ENCODE results near the gene PIAS3.
"Not testable (repeated sequence)": the region's sequence is repeated elsewhere in the genome, so short reads cannot be mapped to it uniquely, and the experiment has no call there.

Gene PIAS3

DNA sequence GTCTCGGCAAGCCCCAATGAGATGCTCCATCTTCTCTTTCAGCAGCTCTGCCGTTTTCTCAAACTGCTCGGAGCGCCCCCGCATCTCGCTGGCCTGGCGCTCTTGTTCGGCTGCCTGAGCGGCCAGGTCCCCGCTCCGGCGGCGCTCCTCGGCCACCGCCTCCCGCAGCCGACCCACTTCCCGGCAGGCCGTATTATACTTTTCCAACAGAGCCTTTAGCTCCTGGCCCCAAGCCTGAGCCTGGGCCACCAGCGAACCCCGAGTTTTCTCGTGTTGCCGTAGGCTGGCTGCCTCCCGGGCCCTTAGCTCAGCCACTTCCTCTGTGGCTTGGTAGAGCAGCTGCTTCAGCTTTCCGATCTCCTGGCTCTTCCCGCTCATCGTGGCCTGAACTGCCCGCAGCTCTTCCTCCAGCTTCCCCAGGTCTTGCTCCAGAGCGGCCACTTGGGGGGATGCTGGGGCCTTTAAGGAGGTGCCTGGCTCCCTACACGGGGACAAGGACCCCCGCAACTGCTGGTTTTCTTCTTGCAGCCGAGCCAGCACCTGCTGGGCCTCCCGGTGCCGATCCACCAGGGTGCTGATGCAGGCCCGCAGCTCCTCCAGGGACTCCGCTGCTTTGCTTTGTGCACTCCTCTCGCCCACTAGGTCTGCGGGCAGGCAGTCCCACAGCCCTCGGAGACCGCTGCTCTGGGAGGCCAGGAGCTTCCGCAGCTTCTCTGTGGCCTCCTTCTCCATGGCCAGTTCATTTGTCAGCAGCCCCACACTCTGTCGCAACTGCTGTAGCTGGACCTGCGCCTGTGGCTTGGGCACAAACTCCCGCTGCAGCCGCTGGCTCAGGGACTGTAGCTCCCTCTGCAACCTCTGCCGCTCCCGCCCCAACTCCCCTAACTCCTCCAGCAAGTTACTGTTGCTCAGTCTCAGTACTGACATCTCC, 13.4 kb upstream of the PIAS3 start:
- DNase-seq = no peak

DNA sequence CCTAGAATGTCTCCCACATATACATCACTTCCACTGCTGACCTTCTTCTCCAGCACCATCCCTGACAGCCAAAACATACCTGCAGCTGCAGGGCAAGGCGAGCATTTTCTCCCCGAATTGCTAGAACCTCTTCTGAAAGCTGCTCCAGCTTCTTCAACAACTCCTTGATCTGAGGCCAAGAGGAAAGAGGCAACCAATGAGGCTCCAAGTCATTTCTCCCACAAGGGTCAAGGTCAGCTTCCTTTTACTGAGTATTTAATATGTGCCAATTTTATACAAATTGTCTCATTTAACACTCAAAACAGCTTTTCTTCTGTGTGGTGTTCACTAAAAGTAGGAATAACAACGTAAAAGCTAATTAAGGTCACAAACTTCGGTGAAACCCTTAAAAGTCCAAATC, 9.4 kb upstream of the PIAS3 start:
- no peak for DNase-seq

DNA sequence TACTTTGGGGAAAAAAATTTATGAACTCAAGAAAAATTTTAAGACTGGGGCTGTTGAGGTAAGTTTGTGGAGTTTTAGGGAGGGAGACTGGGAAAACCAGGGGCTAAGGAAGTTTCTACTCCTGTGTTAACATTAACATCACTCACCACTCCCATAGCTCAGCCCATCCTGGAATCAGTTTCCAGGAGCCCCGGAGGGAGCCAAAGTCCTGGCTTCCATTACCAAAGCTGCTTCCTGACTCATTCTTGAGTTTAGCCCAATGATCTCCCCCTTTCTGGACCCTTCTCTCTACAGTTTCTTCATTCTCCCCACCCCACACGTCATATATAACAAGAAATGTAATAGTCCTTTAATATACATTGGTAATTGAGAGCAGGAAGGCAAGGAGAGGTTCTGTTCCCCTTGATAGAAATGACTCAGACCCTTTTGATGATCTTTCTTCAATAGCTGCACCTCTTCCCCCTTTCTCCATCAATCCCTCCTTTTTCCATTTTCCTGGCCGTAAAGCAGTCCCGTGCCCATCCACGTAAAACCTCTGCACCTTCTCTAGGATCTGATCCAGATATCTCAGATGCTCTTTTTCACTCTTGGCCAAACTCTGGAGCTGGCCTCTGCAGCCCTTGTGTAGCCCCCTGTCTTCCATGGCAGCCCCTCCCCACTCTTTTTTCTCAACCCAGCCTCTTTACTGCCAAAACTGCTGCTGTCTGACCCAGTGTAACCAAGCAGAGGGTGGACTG, 4.6 kb upstream of the PIAS3 start:
- no peak for DNase-seq

DNA sequence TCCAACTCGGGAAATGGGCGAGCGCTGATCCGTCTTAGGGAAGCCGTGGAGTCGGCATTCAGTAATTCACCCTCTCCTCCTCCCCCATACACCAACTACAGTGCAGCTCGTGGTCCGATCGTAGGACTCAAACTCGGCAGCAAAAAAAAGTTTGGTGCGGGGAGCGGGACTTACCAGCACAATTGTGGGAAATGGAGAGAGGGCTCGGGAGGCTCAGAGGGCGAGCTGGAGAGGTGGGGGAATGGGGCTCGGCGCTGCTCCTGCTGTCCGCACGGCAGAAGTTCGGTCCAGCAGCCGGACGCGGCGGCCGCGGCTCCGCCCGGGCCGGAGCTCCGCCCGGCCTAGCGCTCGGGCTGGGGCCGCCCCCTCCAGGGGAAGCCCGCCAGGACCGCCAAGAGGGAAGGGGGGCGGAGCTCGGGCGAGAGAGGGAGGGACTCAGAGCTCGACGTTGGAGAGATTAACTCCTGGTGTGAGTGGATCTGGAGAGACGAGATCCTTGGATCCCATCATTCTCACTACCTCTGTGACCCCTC, 676 bp upstream of the PIAS3 start:
- peak; percentile 89 for DNase-seq

DNA sequence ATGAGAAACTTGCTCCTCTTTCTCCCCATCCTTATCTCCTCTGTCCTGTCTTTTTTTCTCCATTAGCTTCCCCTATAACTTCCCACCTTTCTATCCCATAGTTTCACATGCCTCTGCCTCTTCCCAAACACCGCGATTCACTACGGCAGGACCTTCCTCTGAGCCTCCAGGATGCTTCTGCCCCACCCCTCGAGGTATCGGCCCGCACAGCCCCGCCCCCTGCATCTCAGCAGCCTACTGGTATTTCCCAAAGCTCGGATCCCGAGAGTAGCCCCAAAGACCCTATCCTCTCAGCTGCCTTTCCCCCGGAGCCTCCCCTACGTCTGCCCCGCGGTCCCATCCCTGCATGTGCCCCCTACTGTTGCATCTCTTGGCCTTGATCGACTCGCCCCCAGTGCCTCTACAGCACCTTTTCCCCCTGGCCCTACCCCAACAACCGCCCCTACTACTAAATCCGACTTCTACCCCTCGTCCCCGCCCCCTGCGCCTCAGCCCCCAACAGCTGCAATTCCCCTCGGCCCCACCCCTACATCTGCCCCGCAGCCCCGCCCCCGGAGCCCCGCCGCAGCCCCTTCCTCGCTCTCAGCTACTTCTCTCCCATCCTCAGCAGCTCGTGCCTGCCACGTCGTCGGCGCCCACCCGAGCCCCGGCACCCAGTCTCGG, 512 bp downstream of the PIAS3 start:
- peak; percentile 73 for DNase-seq

DNA sequence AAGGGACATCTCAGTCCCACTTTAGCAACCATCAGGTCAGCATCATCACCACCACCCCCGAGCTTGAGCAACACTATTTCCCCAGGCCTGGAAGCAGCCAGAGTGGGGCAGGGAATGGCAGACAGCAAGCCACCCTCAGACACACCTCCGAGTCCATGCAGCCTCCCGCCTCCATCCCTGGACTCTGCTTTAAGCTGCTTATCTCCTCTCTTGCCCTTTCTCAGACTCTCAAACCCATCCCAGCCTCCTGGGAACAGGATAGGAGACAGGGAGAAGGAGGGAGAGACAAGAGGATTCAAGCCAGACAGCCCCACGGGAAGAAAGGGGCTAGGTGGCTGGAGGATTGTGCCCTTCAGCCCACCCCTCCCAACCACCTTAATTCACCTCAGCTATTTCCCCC, 1.7 kb downstream of the PIAS3 start:
- no peak for DNase-seq

DNA sequence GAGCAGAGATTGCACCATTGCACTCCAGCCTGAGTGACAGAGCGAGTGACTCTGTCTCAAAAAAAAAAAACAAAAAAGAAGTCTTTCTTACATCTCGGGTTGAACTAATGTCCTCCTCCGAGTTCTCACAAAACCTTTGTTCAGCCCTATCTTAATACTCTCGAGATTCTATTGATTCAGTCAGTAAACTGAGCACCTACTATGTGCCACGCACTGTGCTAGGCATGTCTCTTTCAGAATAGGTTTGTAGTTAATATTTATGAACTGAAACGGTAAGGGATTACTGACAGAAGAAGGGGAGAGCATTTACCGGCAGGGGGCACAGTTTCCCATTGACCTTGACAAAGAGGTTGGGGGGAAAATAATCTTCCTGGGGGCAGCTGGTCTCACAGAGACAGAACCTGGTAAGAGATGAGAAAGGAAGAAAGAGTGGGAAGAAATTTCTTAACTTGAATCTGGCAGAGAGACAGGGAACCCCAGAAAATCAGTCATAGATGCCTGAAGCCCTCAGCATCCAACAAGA, 3.4 kb downstream of the PIAS3 start:
- no peak for DNase-seq

DNA sequence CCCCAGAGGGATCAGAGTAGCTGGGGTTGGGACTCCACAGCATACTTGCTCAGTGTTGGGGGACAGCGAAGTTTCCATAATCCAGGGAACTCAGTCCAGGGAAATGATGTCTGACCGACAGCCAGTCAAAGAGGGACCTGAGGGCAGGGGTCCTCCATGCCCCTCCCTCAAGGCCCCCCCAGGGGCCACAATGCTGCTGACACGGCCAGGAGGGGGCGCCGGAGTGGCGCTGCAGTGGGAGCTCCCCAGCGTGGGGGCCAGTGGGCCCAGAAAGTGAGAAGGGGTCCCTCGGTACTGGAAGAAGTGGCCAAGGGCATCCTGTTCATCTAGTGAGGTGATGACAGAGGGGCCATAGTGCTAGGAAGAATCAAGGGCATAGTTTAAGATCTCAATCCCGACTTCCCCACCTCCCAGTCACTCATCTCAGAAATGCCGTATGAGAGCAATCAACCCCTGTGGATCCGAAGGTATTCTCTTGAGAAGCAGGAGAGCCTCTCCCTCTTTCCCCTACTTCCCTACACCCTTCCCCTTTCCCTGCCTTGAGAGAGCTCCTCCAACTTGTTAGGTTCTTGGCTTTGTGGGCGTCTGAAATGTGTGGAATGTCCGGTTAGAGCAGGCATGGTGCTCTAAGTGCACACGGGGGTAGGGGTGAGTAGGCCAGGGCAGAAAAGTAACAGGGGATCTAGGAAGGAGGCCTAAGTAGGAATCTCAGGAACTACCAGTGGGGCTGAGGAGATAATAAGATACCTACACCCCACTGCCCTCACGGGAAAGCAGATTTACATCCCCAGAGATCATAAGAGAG, 9.3 kb downstream of the PIAS3 start:
- DNase-seq = no peak

DNA sequence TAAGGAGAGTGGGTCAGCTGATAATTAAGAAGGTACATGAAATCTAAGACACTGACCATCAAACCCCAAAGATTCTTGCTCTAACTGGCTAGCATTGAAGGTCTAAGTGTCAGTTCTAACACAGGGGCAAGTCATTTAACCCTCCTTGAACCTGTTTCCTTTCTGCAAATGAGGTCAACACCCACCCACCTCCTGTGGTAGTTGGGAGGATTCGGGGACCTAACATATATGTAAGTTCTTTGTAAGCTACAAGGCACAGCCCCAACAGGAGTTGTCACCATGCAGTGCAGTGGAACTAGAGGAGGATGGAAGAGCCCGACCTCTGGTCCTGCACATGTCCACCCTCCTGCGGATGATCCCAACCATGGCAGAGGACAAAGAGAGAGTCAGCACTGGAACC, 11.1 kb downstream of the PIAS3 start:
- no peak for DNase-seq

DNA sequence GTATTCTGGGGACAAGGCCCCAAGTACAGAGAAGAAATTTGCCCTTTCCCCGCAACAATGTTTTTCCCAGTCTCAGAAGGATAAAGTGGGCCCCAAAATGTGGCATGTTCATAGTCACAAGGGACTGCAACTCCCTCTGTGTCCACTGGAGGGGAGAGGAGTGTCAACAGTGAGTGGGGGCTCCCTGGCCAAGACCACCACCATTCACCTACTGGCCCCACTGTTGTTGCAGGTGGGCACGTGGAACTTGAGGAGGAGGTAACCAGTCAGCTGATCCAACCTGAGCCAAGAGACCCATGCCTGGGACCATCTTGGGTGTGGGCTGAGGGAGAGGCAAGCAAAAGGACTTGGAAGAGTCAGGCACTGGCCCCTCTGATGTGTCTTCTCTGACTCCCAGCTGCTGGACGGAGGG, 12.7 kb downstream of the PIAS3 start:
- peak; percentile 50 for DNase-seq

DNA sequence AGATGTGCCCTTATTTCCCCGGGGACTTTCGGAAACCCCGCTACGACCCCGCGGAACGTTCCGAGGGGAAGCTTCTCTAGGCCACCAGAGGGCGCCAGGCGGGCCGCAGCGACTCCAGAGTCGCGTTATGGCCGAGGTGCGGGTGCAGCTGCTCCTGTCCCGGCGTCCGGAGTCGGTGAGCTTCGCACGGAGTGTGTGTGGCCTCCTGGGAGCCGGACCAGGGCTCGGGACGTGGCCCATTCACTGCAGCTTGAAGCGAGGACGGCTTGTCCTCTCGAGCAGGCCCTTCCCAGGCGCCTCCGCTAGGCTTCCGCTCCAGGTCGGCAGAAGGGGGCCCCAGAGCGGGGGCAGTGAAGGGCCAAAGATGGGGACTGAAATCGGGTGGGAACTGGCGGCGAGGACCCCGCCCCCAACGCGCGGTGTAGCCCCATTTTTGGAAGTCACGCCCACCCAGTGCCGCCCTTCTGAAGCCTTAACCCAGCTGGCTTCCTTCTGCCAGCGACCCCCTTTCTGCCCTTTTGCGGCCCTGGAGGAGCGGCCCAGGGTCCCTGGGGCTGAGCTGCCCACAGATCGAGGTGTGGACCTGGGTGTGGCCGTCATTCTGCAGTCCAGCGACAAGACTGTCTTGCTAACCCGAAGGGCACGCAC, 13.2 kb downstream of the PIAS3 start, which contains the start of gene NUDT17:
Gene NUDT17 (plus strand): TSS at position 117 of the 648 bp plus-strand sequence. CDS start 11 bp downstream, at position 128.
- DNase-seq = peak; percentile 84

DNA sequence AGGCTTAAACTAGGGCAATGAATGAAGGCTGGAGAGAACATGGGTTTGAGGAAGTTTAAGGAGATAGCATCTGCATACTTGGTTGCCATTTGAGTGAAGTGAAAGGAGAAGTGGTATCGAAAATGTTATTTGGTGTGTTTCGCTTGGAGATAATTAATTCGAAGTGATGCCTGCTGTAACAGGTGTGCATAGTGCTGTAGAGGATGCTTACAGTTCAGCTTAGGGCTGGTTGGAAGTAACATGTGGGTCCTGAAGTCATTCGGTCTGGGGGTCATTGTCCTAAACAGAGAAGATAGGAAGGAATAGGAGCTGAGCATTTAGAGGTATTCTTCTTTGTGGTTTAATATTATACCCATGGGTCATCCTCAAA, 13.8 kb downstream of the PIAS3 start:
- DNase-seq = no peak

DNA sequence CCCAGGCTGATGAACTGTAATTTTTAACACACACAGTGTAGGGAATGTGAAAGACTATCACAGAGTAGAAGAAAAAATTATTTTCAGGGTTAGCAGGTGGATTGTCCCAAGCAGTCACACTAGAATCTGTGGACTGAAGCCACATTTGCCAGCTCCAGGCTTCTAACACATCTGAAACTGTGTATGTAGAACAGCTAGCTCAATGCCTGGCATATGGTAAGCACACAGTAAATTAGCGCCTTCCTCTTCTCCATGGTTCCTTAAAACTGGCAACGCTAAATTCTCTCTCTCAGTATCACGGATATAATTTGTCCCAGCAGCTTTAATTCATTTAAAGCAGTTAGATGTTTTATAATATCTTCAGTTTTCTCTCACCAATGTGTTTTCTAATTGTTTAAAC, 15.8 kb downstream of the PIAS3 start:
- DNase-seq = no peak

DNA sequence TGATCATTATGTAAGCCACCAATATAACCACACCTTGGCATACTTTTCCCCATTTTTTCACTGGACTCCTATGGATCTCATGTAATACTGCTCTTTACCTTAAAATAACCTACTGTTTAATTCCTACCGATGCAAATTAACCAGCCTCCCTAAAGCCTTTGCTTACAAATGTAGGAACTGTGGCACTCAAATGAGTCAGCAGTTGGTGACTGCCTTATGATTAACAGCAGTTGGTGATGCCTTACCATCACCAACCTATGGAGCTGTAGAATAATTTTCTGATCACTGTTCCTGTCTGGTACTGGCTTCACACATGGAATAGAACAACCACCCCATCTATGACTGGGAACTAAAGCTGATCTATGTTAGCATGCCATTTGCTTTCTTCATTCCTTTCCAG, 21.2 kb downstream of the PIAS3 start:
- DNase-seq = no peak

DNA sequence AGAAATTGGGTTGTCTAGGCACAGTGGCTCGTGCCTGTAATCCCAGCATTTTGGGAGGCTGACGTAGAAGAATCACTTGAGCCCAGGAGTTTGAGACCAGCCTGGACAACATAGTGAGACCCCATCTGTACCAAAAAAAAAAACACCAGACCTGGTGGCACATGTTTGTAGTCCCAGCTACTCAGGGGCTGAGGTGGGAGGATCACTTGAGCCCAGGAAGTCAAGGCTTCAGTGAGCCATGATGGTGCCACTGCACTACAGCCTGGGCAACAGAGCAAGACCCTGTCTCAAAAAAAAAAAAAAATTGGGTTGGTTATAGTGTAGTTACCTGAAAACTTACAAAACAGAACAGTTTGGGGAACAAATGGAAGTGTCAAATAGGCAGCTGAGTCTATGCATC, 28.1 kb downstream of the PIAS3 start:
- not testable (repeated sequence) for DNase-seq

DNA sequence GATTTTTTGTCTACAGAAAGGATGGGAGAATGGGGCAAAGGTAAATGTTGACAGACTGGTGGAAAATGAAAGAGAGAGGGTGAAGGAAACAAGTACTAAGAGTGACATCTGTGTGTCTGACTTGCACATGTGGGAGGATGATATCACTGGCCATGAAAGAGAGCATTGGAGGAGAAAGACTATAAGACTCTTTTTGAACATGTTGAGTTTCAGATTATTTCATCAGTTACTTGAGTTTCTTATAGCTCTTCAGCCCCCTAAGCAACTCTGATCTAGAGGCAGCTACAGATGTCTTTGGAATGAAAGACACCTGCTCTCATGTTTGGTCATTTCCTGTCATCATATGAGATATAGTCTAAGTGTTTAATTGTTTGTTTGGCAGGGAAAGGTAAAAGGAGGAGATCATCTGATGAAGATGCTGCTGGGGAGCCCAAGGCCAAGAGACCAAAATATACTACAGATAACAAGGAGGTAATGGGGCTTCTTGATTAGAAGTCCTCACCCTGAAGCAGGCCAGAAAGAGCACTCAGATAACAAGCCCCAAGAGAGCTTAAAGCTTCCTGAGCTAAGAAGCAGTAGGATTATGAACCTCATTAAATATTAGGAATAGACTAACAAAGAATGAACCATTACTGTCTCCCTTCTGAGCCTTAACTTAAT, 30.4 kb downstream of the PIAS3 start:
- no peak for DNase-seq

DNA sequence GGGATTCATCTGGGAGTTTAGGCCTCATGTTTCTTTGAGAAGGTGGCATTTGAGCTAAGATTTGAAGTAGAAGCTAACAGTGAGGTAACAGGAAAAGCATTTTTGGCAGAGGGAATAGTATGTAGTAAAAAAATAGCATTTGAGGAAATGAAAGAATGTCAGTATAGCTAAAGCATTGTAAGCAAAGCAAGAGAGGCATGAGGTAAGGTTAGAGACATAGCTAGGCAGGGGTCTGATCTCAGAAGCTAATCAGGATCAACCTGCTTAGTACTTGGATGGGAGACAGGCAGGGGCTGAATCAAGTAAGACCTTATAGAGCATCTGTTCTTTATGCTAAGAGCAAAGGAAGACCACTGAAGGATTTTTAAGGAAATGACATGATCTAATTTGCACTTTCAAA, 30.9 kb downstream of the PIAS3 start:
- DNase-seq = no peak

DNA sequence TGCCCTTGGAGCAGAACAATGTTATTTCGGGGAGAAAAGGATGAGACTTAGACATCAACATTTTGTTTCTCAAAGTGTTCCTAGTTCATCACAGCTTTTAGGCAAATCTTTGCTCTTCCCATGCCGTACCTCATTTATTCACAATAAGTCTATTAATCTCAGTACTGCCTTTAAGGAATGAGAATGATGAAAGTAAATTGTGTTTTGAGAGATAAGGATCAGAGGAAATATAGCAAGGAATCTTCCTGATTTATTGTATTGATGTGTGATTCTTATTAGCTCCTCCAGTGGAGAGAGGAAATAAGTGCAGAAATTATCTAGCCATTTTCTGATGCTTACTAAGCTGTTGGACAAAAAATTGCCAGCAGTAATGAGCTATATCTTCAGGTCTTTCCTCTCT, 32.9 kb downstream of the PIAS3 start:
- DNase-seq = no peak

DNA sequence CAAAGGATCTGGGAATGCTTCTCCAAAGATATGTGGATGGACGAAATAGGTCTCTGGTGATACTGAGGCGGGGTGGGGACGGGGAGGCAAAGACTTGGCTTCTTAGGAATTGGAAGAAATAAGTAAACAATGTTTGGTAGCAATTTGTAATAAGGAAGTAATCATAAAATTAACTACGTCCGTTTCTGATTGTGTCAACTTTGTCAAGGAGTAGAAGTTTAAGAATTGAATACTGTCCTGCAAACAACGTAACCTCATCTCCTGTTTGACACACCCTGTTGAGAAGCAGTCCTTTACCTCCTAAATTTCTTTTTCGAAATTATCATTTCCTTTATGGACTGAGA, 34.4 kb downstream of the PIAS3 start:
- DNase-seq = no peak

DNA sequence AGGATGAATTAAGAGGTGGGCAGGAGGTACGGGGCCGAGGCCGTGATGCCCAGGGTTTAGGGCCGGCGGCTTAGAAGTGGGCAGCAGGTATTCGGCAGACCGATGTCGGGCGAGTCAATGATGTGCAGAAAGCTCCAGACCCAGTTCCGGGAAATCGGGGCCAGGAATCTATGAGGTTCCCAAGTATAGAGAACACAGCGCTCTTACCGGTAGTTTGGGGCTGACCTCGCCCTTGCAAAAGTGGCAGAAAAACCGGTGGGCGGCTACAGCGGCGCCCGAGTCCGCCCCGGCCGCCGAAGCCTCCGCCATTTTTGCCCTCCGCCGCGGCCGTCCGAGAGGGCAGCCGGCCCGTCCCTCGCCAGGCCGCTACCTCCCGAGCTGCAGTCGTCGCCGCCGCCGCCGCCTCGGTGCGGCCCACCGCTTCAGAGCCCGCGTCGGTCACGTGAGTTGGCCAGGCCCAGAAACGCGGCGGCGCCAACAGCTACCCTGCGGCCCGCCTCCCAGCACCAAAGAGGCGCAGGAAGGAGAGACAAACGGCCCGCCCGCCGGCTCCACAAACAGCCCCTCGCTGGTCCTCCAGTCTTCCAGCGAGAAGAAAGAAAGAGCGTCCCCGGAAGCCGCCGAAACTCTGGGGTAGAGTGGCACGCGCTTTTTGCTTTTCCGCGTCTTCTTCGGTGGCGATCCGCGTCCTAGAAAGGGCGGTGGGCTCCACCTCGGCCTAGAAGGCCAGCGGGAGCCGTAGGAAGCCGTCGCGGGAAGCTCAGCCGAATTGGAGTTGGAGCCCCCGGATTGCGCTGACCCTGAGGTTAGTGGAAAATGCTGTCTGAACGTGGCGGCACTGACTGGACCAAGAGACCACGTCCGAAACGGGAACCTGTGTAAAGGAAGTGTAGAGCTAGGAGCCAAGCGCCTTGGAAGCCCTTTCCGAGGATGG, 35.0 kb downstream of the PIAS3 start, which contains the start of the genes POLR3C and RNF115:
Gene POLR3C (plus strand): TSS at position 636 of the 934 bp plus-strand sequence. CDS start 1,577 bp downstream, outside the sequence.
Gene RNF115 (minus strand): TSS at position 531 of the 934 bp plus-strand sequence. CDS start 222 bp downstream, at position 309.
- peak; percentile 94 for DNase-seq
